ENCODE measurements around the gene SLC30A9.

Gene SLC30A9

DNA sequence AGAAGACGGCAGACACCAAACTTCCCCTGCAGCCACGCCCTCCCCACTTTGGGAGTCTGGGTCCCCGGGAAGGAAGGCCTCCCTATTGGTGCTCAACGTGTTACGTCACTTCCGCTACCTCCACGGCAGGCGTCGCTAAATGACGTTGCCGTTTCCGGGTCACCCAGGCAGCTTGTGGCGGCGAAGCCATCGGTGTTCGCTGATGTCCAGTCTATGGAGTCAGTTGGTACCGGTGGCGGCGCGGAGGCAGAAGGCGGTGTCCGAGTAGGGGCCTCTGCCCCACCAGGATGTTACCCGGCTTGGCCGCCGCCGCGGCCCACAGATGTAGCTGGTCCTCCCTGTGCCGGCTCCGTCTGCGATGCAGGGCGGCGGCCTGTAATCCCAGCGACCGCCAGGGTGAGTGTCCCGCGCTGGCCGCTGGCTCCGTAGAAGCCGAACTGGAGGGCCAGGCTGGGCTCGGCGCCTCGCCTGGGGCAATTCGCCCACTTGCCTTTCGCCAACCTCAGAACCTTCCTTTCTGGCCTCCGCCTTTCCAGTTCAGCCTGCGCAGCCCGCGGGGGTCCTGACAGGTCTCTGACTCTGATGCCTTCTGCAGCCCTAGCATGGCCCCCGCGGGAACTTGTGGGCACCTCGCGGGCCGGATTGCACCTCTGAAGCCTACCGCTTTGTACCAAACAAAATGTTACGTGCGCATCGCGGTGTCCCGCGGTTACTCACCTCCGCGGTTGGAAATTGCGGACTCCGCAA, at the start of gene SLC30A9:
Gene SLC30A9, plus strand, starts transcription at position 166 of the 747 bp plus-strand sequence. Its CDS starts 122 bp downstream, at position 288.
- DNase-seq = peak; percentile 84

DNA sequence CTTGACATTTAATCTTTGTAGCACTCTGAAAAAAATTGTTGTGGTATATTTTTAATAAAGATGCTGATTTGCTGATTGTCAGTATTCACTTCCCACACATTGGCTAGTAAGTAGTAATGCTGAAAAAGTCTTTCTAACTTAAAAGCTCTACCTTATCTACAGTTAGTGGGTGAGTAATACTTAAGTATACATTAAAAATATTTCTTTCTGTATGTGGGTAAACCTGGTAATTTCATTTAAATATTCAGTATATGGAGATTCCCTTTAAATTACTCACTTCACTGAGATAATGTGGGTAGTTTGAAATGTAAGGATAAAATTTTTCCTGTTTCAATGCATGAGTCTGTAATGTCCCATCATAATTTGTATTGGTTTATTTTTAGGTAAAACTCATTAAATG, 49.5 kb upstream of the SLC30A9 start:
- DNase-seq = no peak

DNA sequence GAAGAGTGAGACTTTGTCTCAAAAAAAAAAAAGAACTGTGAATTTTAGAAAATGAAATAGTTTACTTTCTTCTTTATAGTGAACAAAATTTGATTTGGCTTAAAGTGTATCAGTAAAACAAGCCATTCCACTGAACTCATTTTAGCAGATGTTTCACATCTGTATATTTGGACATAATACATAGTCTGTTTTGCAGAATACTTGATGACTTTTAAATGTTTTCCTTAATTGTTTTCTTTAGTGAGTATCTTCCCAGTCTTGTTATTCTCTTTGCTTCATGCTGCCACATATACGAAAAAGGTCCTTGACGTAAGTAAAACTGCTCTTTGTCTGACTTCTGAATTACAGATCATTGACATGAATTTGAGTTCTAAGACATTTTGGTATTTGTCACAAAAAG, 46.8 kb upstream of the SLC30A9 start:
- no peak for DNase-seq

DNA sequence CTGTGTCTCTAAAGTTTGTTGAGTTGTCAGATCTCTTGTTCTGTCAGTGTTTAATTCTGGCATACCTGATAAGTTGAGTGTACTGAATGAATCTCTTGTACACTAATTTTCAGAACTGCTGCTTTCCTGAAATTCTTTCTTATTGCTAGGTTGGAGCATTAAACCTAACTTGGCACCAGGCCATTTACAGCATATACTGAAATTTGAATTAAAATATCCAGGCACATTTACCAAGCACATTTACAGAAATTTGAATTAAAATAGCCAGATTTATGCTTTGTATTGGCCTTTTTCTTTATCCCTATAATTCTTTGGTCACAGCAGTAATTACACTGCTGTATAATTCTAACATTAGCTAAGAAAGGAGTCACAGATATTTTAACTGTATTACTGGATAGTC, 46.2 kb upstream of the SLC30A9 start:
- no peak for DNase-seq

DNA sequence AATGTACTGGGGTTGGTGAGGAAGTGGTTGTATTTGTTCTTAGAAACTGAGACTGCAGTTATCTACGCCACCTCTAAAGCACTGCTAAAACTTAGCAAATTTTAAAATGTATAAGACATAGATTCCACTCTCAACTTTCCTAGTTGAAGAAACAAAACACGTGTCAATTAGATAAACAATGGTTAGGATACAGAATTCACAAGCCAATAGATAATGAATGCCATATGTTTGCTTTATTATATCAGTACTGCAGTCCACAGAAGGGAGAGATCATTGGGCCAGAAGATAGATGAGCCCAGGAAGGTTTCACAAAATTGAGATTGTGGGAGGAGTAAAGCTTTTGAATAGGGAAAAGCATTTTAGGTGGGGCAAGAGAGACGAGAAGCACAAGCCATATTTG, 40.8 kb upstream of the SLC30A9 start:
- DNase-seq = no peak

DNA sequence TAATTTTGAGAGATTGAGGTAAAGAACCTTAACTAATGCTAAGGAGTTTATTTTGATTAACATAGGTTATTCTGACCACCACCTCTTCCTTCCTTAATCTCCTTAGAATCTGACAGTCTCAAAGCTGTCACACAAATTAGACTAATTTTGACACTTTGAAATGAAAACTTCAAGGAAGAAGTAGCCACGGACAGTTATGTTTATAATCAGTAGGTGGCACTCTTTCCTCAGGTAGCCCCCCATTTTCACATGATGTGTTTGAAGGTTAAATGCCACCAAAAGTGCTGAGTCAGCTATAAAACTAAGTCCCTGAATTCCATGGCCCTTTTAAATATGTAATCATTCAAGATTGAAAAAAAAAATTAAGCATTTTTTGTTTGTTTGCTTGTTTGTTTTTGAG, 32.7 kb upstream of the SLC30A9 start:
- peak; percentile 16 for DNase-seq

DNA sequence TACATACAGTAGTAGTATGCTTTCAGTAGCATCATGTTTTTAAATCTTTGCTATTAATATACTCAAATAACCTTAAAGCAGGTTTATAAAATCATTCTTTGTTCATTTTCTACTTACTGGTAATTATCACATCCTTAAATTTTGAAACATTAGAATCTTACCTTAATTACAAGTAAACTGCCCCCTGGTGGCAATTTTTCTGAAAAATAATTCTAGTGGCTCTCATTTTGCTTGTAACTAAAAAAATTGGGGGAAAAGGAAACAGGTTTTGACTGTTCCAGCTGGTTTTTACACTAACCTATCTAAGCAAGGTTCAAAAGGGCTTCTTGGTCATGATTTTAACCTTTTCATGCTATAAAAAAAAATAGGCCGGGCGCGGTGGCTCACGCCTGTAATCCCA, 27.2 kb upstream of the SLC30A9 start:
- DNase-seq = no peak

DNA sequence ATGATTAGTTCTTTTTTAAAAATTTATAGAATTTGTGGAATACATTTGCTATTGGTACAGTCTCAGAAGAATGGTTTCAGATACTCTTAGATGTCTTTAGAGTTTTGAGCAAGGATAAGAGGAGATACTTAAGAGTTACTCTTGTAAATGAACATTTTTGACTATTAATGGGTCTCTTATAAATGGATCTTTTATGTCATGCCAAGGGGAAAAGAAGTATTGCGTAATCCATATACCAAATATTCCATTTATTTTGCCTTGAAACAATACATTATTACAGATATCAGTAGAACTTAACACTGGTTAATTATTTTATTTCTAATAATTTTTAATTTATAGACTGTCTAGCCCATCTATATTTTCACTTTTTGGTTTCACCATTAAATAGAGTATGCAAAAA, 25.9 kb upstream of the SLC30A9 start:
- DNase-seq = no peak

DNA sequence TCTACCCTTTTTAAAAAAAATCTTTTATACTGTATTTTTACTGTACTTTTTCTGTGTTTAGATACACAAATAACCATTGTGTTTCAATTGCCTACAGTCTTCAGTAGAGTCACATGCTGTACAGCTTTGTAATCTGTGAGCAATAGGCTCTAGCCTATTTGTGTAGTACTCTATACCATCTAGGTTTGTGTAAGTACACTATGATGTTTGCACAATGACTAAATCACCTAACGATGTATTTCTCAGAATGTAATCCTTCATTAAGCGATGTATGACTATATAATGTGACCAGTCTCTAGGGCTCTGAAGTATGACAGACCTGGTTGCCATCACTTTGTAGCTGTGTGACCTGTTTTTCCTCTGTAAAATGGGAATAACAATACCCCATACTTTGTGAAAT, 22.9 kb upstream of the SLC30A9 start:
- DNase-seq = no peak

DNA sequence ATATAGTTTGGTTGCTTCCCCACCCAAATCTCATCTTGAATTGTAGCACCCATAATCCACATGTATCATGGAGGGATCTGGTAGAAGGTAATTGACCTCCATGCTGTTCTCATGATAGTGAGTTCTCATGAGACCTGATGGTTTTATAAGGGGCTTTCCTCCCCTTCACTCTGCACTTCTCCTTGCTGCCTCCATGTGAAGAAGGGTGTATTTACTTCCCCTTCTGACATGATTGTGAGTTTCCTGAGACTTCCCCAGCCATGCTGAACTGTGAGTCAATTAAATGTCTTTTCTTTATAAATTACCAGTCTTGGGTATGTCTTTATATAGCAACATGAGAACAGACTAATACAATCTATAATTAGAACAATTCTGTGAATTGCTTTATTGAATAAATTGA, 20.7 kb upstream of the SLC30A9 start:
- no peak for DNase-seq

DNA sequence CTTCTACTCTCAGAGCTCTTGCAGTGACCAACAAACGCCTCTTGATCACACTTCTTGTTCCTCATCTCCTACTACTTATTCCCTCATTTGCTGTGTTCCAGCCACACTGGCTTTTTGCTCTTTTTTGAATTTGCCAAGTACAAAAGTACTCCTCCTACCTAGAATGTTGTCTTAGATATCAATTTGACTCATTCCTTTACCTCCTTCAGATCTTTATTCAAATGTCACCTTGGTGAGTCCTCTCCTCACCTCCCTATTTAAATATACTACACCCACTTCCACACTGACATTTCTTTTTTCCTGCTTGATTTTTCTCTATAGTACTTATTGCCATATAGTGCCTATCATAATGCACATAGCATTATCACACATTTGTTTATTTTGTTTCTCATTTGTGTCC, 15.0 kb upstream of the SLC30A9 start:
- DNase-seq = no peak

DNA sequence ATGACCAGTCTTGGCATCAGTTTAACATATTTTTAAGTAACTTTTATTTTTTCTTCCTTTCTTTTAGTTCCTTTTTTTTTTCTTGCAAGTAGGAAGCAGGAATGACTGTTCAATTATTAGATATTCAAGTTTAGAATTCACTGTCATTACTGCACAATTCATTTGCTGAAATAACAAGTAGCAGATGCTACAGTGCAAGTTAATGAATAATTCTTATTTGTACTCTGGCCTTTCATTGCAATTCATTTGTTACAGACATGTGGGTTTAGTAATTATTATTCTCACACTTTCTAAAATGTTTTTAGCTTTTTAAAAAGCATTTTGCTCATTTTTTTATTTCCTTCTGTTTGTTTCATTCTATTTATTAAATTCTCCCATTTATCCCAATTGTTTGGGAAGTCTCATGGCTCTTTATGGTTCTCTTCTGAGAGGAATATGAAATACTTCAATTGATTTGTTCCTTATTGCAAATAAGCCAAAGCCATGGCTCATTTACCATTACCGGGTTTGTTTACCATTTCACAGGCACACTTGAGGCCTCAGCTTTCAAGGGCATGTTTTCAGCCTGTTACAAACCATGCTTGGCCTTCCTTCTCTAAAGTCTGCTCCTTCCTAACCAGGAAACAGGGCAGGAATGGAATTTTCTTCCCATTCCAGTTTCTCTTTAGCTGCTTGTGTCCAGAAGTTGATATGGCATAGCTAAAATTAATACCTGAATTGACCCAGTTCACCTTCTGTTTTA, 13.4 kb upstream of the SLC30A9 start:
- no peak for DNase-seq

DNA sequence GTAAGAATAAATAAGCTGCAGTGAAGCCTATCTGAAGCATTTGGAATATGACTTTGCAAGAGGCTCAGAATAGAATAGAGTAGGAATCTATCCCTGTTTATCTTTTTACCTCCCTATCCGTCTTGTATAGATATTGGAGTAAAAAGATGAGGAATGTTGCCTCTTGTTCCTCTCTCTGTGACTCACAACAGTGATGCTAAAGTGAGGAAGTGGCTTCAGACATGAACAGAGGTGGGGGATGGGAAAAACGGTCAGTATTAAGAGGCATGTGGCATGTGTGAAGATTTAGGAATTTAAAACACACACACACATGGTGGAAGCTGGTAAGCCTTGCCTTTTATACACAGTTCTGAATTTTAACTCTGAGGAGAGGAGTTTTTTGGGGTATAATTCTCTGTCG, 12.6 kb upstream of the SLC30A9 start:
- no peak for DNase-seq

DNA sequence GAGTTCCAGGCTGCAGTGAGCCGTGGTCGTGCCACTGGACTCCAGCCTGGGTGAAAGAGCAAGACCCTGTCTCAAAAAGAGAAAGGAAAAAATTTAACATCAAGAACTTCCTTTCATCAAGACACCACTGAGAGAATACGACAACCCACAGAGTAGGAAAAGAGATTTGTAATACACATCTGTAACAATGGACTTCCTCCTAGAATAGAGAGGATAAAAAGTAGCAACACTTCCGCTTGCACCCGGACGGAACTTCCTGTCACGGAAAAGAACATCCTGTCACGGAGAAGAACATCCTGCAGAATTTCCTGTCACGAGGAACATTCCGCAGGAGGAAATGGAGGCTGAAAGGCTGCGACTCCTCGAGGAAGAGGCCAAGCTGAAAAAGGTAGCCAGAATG, 8.9 kb upstream of the SLC30A9 start, which contains the start of gene DCAF4L1:
Gene DCAF4L1, plus strand, starts transcription at position 301 of the 400 bp plus-strand sequence. Its CDS starts 37 bp downstream, at position 338.
- DNase-seq = no peak

DNA sequence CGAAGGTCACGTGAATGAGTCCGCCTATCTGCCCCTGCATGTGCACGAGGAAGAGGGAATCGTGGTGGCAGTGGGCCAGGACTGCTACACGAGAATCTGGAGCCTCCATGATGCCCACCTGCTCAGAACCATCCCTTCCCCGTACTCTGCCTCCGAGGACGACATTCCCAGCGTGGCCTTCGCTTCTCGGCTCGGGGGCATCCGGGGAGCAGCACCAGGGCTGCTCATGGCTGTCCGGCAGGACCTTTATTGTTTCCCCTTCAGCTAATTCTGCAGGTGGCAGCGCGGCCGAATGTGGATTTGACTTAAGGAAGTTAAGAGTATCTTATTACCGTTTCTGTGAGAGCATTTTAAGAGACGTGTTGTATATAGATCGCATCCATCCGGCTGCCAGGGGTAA, 7.6 kb upstream of the SLC30A9 start:
- DNase-seq = no peak

DNA sequence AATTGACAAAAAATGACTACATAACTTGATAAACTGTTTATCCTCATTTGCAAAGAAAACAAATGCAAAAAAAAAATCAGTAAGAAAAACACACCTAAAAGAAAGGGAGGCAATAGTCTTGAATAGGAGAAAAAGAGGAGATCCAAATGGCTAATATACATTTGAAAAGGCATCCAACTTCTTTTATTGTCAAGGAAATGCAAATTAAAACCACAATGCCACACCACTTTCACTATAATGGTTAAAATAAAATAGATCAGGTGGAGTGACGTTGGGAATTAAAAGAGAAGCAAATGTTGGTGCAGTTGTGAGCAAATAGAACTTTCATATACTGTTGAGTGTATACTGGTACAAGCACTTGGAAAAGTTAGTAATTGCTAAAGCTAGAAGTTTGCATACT, 5.2 kb upstream of the SLC30A9 start:
- no peak for DNase-seq

DNA sequence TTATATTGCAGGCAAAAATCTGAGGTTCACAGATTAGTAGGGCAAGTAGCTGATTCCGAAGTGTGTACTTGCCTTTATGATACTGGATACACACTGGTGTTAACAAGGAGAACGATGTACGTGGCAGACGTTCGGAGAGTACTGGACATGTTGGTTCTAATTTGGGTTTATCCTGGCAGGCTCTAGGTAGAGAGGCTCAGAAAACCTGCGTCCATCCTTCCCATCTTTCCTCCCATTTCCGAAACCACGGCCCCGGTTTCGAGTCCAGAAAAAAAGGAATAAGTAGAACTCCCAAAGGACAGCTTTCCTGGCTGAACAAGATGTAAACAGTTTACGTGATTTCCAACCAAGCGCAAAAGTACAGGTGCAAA, 351 bp upstream of the SLC30A9 start:
- peak; percentile 26 for DNase-seq

DNA sequence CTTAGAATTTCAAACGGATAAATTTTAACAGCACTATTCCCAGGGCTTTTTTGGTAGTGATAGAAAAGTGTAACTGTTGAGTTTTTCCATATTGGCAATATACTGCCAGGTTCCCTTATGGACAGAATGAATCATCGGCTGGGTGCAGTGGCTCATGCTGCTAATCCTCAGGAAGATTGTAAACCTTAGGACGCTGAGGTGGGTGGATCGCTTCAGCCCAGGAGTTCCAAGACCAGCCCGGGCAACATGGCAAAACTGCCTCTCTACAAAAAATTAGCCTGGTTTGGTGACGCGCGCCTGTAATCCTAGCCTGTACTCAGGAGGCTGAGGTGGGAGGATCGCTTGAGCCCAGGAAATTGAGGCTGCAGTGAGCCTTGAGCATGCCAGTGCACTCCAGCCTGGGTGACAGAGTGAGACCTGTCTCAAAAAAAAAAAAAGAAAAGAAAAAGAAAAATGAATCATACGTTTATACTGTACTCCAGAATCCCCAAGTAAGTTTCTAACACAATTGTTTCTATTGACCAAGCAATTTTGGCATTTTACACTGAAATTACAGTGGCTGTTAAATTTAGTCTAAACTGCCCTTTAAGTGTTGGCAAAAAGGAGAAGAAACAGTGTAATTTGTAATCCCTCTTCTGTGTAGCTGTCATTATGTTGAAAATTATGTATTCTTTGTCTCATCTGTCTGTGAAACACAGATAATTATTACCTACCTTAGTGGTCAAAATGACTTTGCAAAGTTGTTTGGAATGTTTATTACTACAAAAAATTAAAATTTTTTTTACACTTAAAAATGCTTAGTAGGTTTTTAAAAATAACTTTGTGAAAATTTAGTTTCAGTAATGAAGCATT, 1.8 kb downstream of the SLC30A9 start:
- no peak for DNase-seq

DNA sequence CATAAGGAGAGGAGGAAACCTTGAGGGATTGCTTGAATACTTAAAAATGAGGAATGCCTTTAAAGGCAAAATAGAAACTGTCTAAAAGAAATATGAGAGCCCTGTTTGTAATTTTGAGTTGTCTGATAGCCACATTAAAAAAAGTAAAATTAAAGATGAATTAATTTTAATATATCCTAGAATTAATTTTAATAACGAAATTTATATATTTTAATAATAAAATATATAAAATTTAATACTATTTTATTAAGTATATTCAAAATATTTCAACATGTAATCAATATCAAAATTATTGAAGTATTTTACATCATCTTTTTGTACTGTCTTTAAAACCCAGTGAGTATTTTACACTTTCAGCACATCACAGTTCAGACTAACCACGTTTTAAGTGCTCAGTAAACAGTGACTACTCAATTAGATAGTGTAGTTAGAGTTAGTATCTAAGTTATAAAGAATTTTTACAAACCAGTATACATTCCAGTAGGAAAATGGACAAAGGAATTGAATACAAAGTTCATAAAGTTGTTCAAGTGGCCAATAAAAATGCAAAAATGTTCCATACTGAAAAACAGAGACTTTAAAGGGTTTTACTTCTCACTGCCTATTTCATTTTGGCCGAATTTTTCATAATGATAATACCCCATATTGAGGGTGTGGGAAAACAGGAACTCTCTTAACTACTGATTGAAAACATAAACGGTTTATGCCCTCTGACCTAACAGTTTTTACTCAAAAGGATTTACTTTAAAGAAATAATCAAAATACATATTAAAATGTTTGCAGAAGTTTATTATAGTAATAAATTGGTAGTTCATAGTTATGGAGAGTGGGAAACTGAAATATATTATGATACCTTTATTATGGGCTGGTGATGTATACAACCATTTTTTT, 2.9 kb downstream of the SLC30A9 start:
- DNase-seq = no peak

DNA sequence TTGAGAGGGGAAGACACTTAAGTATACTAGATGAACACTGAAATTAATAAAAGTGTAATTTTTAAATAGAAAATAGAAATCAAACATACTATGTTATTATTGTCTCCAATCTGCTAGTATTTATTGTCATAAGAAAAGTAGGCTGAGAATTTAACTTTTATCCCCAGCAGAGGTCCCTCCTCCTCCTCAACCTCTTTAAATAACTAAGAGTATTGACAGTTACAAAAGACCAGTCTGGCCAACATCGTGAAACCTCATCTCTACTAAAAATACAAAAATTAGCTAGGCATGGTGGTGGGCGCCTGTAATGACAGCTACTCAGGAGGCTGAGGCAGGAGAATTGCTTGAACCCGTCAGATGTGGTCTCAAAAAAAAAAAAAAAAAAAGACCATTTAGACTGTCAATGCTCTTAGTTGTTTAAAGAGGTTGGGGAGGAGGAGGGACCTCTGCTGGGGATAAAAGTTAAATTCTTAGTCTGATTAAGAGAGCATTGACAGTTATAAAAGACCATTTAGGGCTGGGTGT, 4.2 kb downstream of the SLC30A9 start:
- DNase-seq = no peak

DNA sequence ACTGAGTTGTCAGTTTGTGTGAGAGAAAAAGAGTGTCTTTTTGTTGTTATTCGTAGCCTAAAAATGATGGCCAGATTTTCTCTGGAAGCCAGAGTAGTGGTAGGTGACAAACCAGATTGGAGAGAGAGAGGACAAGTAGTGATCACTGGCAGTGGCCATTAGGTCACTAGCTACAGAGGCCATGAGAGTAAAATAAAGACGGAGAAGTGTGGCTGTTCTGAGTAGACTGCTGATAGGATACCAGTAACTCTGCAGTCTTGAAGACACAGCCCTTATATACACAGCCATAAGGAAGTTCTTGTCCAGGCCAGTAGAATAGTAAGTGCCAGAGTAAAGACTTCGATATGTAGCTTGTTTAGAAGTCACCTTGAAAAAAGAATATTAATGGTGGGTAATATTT, 7.7 kb downstream of the SLC30A9 start:
- DNase-seq = no peak

DNA sequence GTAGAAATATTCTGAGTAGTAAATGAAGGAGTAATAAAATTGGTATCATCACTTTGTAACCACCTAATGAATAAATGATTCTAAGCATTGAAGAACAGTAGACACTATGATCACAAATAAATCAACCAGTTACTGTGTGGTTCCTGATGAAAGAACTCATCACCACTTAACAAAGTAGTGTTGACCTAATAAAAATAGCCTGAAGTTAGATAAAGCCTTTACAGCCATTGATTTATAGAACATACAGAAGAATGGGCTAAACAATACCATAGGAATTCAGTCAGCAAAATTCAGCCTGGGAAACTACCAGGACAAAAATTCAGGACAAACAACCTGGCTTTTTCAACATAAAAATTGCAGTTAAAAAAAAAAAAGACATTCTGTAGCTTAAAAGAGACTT, 9.0 kb downstream of the SLC30A9 start:
- DNase-seq = no peak

Data from NCI-H1105 treated with DMSO at 0.1 percent for 48 hours (cell line).